NCI-H146 treated with DMSO at 0.1 percent for 48 hours (cell line): ENCODE results near the gene UBE2E3.

Experiments
- DNase-seq: peaks from one replicate; lab custom pipeline; 2025; ENCODE audit not compliant: unreplicated experiment; lab: John Stamatoyannopoulos, UW

Gene UBE2E3

DNA sequence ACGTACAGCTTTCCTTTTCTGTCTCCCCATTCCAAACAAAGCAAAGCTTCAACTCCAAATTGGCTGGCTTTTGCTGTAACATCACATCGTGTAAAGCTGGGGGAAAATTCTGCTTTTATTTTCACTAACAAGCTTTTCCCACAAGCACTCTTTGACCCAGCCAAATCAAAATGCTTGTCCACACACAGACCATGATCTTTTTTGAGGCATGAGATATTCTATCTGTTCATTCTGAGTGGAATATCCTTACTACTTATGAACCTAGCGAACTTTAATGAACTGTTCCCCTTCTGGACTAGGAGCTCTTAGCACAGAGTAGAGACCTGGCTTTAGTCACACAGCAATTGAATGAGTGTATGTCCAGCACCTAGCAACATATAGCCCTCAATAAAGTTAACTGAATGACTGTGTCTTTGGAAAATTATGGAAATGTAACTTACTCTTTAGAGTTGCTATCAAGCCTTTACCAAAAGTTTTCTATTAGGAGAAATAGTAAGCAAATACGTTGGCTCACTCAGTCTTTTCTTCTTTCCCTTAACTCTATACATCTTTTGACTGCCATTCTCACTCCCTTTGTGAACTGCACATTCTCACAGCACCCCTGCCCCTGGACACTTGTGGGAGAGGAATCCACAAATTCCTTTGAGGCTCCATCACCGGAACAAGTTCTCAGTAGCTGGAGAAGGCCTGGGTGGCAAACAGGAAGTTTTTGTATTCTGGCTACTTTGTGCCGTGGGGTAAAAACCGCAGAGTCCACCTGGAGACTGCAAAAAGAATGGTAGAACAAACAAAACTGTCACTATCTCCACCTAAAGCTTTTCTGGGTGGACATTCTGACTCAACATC, 1.3 kb upstream of the UBE2E3 start:
- DNase-seq, result no peak

DNA sequence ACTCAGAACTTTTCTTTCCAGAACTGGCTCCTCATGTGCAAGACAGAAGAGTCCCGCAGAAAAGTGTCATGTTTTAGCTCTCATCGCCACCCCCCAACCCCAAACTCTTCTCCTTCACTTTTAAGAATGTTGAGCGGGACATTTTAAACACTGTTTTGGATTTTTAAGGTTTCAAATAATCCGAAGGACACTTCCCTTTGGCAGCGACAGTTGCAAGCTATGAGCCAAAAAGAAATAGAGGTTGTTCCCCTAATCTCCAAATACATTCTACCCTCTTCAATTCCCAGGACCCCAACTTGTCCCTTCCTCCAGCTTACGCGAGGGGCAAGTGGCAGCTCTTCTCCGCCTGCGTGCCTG, 678 bp upstream of the UBE2E3 start:
- no peak for DNase-seq

DNA sequence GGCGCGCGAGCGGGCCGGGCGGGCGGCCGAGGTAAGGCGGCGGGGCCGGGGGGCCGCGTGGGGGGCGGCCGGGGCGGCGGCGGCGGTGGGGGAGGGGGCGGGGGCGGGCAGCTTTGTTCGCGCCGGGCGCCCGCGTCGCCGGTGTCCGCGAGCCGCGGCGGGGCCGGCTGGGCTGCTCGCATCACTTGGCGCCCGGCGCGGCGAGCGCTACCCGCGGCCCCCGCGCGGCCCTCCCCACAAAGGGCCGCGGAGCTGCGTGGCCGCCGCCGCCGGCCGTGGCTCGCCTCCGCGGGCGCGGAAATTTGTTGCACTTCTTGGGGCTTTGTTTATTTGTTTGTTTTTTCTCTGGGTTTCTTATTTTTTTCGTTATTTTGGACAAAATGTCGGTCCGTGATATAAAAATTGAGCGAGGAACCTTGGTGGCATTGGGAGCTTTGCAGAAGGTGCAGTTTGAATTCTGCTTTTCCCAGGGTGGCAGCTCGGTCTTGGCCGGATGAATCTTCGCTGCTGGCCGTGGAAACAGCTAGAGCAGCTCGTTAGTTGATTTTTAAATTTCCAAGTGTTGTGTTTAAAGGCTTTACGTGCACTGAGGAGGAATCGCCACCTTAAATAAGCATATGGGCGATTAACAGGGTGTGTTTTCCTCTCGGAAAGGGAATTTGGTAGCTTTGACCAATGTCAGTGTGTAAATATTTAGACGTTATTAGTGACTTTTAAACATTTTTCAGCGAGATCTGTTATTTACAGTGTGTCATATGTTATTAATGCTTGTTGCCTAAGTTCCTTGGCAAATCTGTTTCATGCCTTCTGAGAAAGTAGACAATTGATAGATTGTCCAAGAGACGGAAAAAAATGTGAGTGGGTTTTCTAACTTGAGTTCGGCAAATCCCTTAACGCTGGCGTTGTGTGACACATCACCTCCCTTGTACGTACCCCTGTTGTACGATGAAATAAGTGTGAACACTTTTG, 822 bp downstream of the UBE2E3 start:
- peak; percentile 1 for DNase-seq

DNA sequence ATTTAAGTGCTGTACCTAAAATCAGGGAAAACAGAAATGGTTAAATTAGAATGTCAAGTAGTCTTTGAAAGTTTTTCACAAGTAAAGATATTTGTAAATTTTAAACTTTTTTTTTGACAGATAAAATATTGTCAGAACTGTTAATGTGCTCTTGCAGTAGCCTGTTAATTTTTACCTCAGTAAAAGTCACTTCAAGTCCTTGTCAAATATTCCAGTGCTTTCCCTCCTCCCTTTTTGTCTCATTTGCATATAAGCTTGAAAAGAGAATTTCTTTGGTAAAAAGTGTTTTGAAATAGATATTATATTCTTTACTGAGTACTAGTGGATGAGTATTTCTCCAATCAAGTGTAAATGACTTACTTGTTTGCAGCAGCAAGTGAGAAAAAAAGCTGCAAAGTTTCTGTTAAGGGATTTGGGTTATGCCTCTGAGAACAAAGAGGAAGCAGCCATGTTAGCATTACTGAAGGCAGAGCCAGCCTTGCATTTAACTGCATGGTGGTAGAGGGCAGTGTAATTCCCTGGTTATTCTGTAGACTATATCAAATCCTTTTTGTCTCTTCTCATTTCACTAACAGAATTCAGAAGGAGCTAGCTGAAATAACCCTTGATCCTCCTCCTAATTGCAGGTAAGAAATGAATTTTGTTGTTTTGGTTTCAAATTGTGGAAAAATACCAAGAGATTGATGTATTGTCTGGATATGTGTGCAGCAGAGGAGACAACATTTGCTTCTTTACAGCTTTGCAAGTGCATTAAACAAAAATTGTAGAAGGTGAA, 3.2 kb downstream of the UBE2E3 start:
- DNase-seq, result peak; percentile 30

DNA sequence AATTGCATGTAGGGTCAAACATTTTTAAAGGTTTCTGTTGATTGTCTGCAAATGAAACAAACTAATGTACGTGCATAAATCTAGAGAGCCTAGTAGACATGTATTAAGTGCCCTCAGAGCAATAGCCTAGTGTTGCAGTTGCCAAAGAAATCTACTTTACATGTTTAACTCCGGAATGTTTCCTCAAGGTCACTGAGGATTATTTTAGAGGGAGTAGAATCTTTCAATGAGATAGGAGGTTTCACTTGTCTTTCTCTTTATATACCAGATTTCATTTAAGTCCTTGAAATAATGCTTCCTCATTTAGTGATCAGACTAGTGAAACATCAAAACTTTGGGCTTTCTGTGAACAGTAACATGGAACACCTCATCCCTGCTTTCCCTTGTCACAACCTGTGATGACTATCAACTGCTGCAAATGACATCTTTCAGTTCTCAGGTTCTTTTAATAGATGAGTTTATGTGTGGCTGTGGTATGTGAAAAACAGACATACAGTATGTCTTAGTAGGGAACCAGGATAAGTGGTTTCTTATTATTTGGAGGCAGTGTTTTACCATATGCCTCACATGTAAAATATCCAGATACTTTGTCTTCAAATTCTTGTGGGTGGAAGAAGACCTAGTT, 5.5 kb downstream of the UBE2E3 start:
- DNase-seq, result no peak

DNA sequence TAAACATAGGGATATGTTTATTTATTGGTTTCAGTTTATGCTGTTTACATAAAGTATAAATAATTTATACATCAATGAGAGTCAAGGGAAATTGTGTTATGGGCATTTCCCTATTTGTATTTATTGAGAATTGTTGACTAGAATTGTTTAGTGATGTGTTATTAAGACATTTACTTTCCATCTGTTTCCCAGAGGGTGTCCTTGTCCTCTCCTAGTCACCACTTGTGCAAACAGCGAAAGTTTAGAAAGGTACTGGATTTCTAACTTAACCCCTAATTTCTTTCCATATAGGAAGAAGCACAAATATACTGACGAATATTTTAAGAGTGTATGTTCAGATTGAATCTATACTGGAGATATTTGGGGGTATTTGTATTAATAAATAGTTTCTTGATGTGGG, 6.7 kb downstream of the UBE2E3 start:
- no peak for DNase-seq

DNA sequence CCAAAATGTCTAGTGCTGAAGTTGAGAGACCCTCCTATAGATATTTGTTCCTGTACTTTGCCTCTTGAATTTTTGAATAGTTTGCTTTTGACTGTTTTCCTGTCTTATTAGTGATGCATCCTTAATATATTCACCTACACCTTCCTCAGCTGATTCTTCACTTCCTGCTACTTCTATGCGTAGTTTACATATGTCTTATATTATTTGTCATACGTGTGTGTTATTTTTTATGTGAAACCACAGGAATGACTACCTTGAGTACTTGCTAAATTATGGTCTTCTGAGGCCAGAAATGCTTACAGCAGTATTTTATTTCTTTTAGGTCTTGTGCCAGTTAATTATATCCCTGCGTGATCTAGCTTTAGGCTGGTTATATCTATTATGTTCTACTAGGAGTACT, 9.9 kb downstream of the UBE2E3 start:
- no peak for DNase-seq

DNA sequence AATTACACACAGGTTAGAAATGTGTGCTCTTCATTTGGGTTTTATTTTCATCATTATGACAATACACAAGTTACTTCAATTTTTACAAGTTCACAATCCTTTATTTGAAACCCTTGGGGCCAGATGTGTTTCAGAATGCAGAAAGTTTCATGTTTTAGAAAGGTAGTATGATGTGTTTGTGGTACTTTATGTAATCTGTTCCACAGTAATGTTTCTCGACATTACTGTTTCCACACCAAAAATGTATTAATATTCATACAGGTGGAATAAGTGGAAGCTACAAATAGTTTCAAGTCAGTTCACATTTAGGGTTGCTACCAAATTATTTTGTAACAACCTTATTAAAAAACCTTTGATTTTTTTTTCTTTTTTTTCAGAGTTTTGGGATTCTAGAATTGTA, 10.4 kb downstream of the UBE2E3 start:
- no peak for DNase-seq

DNA sequence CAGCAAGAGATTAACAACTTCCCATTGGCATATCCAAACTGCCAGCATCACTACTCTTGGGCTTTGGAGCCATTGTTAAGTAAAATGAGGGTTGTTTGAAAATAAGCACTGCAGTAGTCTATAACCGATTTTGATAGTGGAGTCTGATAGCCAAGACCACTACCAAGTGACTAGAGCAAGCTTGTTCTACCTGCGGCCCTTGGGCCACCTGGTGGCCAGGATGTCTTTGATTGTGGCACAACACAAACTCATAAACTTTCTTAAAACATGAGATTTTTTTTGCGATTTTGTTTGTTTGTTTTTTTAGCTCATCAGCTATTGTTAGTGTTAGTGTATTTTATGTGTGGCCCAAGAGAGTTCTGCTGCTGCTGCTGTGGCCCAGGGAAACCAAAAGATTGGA, 11.0 kb downstream of the UBE2E3 start:
- DNase-seq, result no peak

DNA sequence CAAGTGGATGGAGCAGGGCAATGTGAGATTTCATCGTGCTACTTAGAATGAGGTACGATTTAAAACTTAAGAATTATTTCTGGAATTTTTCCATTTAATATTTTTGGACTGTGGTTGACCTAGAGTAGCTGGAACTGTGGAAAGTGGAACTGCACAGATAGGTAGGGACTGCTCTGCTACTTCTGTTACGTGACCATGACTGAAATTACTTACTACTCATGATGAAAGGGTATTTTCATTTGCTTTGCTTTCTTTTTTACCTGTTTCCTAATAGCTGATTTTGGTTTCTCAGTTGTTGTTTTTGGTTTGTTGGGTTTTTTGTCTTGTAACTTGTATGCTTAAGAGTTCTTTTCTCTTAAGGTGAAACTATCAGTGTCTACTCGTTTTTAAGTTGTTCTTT, 11.4 kb downstream of the UBE2E3 start:
- DNase-seq, result no peak

DNA sequence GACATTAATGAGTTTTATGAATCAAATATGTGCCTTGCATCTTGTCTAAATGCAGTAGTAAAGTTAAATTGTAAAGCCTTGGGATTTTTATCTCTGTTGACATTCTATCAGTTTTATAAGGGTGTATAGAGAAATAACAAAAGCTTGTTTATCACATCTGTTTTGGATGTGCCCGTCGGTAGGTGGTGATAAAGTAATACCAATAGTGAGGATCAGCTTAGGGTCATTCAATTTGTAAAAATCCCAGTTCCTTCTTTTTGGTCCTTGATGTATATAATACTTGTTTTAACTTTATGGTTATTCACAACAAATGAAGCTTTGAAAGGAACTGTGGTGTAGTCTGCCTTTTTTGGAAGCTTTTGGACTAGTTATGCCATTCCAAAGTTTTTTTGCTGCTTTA, 12.6 kb downstream of the UBE2E3 start:
- no peak for DNase-seq

DNA sequence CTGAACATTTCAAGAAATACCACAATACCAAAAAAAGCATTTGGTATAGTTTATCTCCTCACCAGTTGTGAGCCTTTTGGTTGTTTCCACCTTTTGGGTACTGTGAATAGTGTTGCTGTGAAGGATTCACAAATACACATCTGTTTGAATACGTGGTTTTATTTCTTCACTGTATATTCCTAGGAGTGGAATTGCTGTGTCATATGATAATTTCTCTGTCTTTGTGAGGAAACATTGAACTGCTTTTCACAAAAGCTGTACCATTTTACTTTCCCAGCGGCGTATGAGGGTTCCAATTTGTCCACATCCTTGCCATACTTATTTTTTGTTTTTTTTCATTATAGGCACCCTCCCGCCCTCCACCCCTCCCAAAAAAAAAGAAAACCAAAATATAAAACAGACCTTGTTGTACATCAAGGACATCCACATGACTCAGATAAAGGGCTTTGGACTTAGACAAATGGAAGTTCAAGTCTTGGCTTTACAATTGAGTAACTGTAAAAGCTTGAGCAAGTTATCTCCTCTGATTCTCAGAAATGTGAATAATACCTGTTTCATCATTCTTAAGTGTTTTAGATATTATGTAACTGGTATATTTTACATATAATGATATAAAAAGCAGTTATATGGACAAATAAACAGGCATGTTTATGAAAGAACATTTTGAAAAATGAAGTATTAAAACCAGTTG, 19.0 kb downstream of the UBE2E3 start:
- DNase-seq, result no peak

DNA sequence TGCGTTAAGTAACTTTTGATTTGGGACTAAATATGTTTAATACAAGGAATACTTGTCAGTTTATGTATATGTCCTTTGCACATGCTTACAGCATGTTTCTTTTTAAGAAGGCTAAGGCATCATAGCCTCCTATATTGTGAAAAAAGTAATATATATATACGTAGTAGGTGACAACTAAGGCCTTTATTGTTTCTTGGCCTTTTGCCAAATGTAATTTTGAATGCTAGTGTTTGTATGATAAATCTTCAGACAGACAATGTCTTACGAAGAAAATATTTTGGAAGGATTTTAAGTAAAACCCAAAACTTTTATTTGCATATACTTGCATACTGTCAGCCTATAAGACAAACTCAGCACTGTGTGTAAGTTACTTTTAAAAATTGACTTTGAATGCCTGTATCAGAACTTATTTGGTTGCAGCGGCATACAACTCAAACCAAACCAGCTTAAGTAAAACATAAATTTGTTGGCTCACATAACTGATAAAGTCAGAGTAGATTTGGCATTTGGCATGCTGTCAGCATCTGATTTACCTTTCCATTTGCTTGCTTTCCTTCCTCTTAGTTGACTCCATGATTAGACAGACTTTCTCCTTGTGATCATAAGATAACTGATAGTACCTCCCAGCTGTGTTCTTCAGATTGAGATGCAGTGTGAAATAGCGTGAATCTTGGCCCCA, 24.4 kb downstream of the UBE2E3 start:
- DNase-seq, result no peak

DNA sequence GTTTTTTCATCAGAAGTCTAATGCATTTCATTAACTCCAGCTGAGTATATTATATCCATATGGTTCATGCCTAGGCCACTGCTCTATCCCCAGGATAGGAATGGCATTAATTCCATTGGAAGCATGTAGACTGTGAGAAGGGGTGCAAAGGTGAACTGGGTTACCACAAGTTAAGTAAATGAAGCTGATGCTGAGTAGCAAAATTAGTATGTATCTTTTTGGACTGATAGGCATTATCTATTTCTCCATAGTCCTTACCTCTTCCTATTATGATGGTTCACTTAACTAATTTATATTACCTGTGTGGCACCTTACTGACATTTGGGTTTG, 24.9 kb downstream of the UBE2E3 start:
- DNase-seq, result no peak

DNA sequence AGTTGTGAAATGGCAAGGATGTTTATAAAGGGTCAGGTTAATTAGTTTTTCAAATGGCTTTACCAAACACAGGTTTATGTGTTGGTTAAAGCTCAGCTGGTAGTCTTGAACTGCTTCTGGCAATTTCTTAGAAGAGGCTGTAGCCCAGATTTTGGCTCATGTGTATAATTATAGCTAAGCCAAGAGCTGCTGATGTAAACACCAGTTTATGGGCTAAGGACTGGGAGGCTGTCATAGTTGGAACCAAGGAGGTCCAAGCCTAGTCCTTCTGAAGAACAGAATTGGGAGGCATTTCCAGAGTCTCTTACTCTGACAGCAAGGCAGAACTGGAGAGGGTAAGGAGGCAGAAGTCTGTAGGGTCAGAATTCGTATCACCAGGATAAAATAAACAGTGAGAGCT, 25.4 kb downstream of the UBE2E3 start:
- DNase-seq, result no peak

DNA sequence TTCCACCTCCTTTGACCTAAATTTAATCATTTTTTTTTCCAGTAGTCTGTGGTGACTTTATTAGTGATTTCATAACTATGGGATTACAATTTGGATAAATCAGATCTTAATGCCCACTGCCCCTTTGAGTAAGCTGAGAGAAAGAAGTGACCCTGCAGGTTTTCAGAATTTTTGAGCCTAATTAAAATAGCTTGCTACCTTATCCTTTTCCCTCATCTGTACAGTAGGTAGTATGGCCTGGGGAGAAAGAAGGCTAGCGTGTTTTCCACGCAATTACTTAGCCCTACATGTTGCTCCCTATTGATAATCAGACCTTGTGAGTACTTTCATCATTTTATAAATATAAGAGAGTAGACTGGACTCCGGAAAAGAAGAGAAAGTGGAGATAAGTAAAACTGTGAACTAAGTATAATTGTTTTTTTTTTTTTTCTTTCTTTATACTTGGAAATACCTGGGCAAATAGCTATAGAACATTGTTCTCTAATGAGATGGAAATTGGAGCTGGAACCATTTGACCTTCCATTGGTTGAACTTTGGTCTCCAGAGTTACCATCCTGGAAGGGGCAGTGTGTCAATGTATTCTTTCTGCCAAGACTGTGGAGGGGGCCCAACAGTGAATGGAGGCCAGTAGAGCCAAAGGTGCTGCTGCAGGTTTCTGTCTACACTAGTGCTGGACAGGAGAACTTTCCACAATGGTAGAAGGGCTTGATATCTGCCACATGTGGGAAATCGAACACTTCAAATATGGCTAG, 26.9 kb downstream of the UBE2E3 start:
- no peak for DNase-seq

DNA sequence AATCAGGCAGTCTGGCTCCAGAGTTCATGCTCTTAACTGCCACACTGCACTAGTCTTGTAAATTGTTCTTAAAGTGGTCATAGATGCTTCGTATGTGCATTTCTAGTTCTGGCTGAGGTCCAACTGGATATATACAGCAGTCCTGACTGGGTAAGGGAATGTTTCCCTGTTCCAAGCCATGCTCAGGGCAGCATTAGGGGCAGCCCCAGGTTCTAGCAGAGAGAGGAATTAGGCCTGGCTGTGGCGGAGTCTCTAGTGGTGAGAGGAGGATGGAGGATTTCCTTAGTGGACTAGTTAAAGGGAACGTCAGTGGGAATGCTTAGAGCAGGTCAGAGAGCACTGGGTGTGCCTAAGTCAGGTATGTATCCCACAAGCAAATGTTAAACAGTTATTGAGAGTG, 28.0 kb downstream of the UBE2E3 start:
- no peak for DNase-seq

DNA sequence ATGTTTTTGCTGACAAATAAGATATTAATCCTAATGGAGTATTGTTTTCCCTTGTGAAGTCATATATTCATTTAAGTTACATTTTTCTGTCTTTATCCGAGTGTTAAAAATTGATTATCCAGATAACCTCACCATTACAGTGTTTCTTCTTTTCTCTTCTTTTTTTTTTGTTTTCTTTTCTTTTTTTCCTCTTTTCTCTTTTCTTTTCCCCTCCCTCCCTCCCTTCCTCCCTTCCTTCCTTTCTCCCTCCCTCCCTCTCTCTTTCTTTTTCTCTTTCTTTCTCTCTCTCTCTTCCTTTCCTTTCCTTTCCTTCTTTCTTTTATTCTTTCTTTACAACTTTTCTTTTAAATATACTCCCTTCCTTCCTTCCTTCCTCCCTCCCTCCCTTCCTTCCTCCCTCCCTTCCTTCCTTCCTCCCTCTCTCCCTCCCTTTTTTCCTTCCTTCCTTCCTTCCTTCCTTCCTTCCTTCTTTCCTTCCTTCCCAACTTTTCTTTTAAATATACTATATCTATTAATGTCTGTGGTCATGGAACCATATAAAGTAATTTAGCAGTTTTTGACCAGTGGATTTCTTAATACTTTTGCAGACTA, 40.9 kb downstream of the UBE2E3 start:
- no peak for DNase-seq

DNA sequence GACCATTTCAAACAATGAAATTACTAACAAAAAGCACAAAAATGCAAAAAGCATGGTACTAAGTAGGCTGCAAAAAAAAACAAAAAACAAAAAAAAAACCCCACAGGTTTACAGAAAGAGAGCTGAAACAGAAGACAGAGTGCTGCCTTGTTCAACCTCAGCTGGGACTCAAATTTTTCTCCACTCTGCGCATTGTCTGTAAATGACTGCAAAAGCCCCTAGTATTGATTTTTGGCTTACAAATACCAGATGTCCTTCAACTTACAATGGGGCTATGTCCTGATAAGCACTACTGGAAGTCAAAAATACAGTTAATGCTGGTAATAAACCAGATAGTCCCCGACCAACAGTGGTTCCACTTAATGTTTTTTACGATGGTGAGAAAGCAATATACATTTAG, 42.2 kb downstream of the UBE2E3 start:
- peak; percentile 64 for DNase-seq
